Stimulated activated CD8-positive, alpha-beta memory T cell treated with anti-CD3 and anti-CD28 coated beads, Interleukin-12 subunit alpha, Interleukin-12 subunit beta, amount 100 ng/mL, for 24 hours (primary cell): ENCODE data around the gene MLST8.
"Not testable (repeated sequence)": the region's sequence is repeated elsewhere in the genome, so short reads cannot be mapped to it uniquely, and the experiment has no call there.

Source experiments
- DNase-seq: peaks from one replicate; pipeline ENCODE4 v3.0.0-alpha.2; 2020; ENCODE audit errors: extremely low read depth

MLST8 gene

DNA sequence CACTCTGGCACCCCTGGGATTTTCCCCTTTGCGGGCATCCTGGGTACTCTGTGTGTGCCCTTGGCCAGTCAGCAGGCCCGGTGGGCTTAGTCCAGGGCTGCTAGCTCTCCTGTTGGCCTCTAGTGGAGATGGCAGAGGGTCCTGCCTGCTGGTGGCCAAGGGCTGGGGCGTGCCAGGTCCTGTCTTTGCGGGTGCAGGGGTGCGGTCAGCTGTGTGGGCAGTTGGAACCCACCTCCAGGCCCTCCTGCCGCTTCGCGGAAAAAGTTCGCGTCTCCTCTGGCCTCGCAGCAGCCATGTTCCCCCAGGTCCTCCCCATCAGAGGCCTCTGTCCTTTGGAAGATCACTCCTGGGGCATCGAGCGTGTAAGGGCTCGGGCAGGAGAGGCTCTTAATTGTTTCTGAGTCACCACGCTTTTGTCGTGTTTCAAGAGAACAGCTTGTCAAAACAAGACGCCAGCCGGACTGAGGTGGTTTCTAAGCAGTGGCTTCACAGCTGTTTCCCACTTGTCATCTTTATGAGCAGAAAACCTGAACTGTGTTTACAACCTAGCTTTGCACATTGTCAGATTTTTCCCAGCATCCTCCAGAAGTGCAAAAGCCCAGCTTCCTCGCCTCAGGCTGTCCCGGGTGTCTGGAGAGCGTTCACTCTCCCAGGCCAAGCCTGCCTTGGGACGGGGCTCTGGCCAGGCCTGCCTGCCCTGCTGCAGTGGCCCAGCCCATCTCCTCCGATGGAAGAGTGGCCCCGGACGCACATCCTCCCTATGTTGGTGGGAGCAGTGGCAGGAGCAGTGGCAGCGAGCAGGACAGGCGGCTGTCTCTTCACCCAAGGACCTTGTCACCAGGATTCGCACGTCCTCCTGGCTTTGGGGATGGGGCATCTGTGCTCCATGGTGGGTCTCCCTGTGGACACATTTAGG, 26.0 kb downstream of the MLST8 start:
- no peak for DNase-seq

DNA sequence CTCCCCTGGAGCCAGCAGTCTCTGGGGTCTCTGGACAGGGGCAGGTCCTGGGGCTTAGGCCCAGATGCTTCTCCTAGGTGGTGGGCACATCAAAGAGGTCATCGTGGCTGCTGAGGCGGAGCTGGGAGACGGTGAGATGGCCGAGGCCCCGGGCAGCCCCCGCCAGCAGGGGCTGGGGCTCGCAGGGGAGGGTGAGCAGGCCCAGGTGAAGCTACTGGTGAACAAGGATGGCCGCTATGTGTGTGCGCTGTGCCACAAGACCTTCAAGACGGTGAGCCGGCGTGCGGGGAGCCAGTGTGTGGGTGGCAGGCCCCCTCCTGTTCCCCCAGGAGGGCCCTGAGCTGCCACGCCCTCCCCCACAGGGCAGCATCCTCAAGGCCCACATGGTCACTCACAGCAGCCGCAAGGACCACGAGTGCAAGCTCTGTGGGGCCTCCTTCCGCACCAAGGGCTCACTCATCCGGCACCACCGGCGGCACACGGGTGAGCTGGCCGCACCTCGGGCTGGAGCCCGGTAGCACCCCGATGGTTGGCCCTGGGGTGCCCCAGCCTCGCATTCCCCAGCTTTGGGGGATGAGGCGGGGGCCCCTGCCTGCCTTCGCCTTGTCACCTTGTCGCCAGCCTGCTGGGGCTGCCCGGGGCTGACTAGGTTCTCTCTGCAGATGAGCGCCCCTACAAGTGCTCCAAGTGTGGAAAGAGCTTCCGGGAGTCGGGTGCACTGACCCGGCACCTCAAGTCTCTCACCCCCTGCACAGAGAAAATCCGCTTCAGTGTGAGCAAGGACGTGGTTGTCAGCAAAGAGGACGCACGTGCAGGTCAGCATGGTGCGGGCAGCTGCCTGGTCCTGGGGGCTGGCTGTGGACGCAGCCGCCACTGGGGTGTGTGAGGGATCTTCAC, 27.1 kb downstream of the MLST8 start:
- DNase-seq: no peak

DNA sequence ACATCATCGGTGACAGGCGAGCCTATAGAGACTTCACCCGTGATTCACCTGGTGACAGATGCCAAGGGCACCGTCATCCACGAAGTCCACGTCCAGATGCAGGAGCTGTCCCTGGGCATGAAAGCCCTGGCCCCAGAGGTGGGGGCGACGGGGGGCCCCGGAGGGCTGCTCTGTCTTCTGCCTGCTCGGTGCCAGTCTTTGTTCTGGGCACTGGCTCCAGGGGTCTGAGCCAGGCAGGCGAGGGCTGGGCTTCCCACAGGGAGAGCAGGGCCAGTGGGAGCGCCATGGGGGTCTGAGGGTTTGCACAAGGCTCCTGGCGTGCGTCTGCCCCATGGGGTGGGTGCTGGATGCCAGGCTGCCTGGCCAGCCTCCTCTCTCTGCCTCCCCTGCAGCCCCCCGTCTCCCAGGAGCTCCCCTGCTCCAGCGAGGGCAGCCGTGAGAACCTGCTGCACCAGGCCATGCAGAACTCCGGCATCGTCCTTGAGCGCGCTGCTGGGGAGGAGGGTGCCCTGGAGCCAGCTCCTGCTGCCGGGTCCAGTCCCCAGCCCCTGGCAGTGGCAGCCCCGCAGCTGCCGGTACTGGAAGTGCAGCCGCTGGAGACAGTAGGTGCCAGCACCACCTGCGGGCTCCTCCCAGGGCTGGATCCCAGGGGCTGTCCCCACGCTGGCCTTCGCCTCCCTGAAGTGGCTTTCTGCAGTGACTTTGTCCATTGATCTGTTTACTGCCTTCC, 28.0 kb downstream of the MLST8 start:
- no peak for DNase-seq

DNA sequence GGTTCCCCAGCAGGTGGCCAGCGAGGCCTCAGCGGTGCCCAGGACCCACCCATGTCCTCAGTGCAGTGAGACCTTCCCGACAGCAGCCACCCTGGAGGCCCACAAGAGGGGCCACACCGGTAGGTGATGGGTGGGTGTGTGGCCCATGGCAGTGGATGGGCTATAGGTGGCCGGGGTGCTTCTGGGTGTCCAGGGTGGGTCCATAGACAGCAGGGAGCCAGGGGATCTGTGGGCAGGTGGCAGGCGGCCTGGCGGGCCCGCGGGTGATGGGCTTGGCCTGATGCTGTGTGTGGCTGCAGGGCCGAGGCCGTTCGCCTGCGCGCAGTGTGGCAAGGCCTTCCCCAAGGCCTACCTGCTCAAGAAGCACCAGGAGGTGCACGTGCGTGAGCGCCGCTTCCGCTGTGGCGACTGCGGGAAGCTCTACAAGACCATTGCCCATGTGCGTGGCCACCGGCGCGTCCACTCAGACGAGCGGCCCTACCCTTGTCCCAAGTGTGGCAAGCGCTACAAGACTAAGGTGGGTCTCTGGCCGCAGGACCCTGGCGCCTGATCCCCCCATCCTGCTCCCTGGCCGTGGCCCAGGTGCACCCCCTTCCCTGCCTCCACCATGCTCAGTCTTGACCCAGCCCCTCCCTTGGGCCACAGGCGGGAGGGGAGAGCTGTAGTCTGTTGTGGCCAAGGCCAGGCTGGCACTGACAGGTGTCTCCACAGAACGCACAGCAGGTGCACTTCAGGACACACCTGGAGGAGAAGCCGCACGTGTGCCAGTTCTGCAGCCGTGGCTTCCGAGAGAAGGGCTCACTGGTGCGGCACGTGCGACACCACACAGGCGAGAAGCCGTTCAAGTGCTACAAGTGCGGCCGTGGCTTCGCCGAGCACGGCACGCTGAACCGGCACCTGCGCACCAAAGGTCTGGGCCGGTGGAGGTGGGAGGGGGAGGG, 28.9 kb downstream of the MLST8 start:
- DNase-seq: no peak

DNA sequence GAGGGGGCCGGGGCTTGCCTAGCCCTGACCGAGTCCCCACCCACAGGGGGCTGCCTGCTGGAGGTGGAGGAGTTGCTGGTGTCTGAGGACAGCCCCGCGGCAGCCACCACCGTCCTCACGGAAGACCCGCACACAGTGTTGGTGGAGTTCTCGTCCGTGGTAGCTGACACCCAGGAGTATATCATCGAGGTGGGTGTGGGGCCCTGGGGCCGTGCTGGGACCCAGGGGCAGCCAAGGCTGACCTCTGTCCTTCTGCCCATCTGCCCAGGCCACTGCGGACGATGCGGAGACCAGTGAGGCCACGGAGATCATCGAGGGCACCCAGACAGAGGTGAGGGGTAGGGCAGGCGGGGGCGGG, 29.5 kb downstream of the MLST8 start:
- no peak for DNase-seq

DNA sequence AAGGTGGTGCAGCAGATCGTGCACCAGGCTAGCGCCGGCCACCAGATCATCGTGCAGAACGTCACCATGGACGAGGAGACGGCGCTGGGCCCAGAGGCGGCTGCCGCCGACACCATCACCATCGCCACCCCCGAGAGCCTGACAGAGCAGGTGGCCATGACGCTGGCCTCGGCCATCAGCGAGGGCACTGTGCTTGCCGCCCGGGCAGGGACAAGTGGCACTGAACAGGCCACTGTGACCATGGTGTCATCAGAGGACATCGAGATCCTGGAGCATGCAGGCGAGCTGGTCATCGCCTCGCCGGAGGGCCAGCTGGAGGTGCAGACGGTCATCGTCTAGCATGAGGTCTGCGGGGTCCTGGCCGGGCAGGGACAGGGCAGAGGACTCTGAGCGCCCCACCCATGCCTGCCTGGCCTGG, 30.0 kb downstream of the MLST8 start:
- no peak for DNase-seq

DNA sequence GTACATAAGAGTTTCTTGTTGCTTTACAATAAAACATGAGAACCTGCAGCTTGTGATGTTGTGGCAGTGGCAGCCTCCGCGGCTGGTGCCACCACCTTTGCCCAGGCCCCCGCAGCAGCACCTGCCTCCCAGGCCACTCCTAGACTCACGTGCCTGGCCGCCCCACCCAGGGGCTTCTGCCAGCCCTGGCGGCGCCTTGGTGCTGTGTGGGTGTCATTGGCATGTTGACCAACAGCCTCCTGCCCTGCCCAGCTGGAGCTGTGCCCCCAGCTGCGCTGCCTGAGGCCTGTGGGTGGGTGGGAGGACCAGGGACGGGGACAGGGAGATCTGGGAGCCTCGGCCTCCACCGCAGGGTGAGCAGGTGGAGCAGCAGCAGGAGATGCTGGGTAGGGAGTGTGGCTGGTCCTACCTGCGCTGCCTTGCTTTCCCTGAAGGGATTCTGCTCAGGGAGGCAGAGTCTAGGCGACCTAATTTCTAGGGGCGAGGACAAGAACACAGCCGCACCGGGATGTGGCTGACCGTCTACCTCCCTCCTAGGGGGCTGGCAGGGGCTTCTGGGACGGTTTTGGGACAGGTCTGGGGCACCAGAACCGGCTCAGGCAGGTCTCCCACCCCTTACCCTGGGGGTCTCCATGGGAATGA, 30.6 kb downstream of the MLST8 start:
- DNase-seq: no peak

DNA sequence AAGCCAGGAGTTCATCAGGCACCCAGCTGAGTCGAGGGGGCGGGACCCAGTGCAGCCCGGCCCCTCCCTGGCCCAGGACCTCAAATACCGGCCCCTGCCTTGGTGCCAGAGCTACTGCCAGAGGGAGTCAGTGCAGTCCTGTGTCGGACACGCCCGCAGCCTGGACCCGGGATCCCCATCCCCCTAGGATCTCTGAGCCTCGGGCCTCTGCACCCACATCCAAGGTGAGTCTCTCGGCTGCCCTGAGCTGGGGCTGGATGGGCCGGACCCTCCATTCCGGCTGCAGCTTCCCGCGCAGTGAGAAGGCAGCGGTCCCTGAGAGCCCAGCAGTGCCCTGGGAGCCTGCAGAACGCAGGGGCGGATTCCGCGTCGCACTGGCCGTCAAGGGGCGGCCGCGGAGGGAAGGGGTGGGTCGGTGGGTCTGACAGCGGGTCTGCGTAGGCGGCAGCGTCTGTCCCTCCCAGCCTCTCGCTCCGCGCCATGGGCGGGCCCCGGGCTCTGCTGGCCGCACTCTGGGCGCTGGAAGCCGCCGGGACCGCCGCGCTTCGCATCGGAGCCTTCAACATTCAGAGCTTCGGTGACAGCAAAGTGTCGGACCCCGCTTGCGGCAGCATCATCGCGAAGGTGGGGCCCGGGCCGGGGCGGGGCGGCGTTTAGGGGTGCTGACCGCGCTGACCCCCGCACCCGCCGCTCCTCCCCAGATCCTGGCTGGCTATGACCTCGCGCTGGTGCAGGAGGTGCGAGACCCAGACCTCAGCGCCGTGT, 31.3 kb downstream of the MLST8 start, which contains the start of gene DNASE1L2:
Gene DNASE1L2 (plus strand): TSS at position 108 of the 765 bp plus-strand sequence. CDS start 373 bp downstream, at position 481.
- DNase-seq: no peak

DNA sequence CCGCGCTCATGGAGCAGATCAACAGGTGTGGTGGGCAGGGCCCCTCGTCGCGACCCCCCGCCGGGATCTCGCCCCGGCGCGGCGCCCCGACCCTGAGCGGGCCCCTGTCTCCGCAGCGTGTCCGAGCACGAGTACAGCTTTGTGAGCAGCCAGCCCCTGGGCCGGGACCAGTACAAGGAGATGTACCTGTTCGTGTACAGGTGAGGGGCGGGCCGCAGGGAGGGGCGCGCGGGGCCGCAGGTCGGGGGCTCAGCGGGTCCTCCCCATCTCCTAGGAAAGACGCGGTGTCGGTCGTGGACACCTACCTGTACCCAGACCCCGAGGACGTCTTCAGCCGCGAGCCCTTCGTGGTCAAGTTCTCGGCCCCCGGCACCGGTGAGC, 31.8 kb downstream of the MLST8 start:
- DNase-seq: no peak

DNA sequence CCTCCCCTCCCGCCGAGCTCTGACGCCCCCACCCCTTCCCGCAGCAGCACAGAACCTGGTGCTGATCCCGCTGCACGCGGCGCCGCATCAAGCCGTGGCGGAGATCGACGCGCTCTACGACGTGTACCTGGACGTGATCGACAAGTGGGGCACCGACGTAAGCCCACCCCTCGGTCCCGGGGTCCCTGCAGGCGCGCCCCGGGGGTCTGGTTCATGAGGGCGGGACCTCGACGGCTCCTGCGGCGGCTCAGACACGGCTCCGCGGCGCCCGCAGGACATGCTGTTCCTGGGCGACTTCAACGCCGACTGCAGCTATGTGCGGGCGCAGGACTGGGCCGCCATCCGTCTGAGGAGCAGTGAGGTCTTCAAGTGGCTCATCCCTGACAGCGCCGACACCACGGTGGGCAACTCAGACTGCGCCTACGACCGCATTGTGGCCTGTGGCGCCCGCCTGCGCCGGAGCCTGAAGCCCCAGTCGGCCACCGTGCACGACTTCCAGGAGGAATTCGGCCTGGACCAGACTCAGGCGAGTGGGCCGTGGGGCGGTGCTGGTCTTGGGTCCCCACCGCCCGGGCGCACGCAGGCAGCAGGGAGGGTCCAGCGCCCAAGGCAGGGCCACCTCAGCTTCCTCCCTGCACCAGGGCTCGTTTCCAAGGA, 32.4 kb downstream of the MLST8 start:
- no peak for DNase-seq

DNA sequence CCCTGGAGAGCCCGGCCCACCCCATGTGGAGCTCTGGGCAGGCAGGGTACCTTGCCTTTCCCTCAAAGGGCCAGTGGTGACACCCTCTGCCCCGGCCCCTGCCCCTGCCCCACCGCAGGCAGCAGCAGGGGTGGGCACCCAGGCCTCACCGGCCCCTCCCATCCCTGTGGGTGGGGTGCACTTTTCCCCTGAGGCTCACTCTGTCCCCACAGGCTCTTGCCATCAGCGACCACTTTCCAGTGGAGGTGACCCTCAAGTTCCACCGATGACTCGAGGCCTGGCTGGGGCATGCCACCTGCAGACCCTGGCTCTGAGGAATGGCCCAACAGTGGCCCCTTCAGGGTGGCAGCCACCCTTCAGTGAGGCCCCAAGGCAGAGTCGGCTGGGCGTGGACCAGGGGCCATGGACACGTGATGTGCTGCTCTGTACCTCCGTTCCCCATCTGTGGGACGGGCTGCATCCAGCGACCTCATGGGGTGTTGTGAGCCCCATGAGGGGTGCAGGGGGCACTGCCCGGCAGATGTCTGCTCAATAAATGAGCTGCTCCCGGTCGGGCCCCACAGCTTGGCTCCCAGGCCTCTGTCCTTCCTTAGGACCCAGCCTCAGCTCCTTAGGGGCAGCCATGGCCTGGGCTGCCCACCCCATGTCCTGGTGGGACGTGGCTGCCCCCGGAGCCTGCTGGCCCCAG, 33.0 kb downstream of the MLST8 start:
- DNase-seq: no peak

DNA sequence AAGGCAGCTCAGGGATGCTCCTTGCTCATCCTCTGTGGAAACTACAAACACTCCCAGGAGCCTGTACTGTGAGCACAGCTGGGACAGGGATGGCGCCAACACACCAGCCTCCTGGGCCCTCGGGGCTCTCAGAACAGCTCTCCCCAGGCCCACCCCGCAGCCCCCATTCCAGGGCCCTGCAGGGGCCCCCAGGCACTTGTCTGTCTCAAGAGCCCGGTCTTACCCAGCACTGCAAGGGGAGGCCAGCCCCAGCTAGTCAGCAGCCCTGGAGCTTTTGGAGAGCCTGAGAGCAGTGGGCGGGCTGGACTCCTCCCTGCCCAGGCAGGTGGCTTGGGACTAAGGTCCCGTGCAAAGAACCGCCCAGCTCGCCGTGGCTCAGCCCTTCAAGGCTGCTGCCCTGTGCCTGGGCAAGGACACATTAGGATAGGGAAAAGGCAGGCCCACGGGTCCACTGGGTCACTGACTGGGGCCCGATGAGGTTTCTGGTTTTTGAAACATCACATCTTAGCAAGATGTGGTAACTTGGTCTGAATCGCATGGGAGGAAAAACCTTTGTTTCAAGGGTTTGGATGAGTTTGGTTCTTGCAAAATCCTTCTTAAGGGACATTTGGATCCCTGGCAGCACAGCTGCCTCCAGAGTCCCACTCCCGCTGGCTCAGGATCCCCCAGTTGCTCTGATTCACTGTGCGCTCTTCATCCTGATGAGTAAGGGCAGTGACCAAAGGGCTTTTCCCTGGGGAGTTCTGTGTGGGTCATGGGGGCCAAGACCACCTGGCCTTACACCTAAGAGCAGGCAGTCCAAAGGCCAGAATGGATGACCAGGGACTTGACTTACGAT, 33.8 kb downstream of the MLST8 start:
- DNase-seq: no peak

DNA sequence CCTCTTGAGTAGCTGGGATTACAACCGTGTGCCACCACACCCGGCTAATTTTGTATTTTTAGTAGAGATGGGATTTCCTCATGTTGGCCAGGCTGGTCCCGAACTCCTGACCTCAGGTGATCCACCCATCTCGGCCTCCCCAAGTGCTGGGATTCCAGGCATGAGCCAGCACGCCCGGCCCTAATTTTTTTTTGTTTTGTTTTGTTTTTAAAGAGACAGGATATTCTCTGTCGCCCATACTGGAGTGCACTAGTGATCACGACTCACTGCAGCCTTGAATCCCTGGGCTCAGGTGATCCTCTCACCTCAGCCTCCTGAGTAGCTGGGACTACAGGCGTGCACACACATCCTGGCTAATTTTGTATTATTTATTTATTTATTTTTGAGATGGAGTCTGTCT, 35.1 kb downstream of the MLST8 start:
- not testable (repeated sequence) for DNase-seq

DNA sequence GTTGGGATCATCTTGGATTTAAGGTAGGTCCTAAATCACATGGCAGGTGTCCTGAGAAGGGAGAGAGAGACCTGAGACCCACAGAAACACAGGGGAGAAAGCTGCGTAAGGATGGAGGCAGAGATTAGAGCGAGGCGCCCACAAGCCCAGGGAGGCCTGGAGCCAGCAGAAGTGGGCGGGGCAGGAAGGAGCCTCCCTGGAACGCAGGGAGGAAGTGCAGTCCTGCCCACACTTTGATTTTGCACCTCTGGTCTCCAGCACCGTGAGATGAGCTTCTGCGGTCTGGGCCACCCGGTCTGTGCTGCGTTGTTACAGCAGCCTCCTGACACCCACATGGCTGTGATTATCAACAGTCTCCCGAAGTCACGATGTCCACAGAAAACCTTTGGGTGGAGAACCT, 37.3 kb downstream of the MLST8 start:
- DNase-seq: no peak

DNA sequence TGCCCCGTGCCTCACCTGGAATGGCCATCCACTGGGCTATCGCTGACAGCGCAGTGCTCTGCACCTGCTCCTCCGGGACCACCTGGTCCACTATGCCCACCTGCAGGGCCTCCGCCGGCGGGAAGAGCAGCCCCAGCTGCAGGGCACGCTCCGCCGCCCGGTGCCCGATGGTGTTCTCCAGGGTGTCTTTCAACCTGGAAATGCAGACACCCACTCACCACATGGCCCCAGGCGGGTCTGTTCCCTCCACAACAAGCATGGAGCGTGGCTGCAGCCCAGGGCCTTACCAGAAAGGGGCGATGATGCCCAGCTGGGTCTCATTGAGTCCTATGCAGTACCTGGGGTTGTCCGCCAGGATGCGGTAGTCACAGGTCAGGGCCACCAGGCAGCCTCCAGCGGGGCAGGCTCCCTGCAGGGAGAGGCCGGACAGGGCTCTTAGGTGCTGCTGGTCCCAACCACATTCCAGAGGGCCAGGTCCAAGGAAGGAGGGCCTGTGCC, 37.8 kb downstream of the MLST8 start:
- DNase-seq: no peak

DNA sequence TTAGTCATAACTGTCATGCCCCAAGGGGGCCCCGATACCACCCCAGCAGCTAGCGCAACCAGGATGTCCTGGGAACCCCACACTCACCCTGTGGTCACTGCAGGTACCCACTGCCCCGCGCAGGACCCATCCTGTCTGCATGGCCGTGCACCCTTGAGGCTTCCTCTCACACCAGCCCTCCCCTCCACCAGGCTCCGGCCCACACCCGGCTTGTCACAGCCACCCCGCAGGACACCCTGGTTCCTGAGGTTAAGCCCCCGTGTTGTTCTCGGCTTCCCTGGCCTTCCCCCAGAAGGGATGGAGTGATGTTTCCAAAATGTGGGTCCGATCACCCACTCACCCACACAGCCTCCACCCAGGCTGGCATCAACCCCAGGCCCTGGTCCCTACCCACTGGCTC, 38.5 kb downstream of the MLST8 start:
- DNase-seq: no peak

DNA sequence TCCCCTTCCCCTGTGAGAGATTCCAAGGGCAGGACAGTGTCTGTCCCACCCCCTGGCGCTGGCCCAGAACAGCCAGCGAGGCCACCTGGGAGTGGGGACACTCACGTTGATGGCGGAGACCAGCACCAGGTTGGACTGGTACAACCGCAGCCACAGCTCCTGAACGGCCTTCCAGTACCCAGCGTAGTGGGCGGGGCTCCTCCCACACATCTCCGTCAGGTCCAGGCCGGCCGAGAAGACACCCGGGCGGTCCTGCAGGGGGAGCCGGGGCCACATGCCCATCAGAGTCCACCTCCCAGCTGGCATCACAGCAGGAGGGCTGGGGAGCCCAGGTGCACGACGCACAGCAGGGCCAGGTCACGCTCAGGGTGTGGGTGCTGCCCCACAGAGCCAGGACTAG, 39.0 kb downstream of the MLST8 start:
- no peak for DNase-seq
